HG03064 (cell line): ENCODE data around the gene FNTB.

ENCODE experiments used
- ATAC-seq: cut with Tn5 transposase; IDR thresholded peaks from one replicate; pipeline ENCODE4 v1.9.1; 2021; ENCODE audit warnings: low read depth; ENCODE audit not compliant: unreplicated experiment

FNTB gene

DNA sequence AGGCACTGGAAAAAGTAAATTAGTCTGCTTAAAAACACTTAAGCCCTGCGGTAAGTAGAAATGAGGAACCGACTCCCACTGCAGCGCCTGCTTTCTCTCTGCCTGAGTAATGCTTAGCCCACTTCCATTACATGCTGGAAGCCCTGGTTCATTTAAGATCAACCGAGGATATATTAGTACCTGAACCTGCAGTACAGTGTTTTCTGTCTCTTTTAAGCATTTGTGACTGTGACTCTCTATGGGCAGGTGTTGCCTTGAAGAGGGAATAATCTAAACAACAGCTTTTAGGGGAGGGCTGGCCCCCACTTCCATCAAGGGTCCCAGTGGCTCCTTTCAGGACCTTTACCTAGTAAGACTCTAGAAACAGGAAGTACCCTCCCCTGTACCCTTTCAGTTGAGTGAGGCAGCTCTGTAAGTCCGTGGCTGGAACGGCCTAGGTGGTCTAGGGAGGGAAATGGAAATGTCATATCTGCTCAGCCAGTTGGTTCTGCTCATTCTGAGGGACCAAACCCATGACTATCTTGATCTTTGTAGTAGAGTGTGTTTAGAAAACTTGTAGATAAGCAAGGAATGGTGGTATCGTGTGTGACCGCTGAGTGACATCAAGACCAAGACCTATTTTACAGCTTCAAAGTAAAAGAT lies 56.2 kb downstream of the FNTB start:
- ATAC-seq = no peak

DNA sequence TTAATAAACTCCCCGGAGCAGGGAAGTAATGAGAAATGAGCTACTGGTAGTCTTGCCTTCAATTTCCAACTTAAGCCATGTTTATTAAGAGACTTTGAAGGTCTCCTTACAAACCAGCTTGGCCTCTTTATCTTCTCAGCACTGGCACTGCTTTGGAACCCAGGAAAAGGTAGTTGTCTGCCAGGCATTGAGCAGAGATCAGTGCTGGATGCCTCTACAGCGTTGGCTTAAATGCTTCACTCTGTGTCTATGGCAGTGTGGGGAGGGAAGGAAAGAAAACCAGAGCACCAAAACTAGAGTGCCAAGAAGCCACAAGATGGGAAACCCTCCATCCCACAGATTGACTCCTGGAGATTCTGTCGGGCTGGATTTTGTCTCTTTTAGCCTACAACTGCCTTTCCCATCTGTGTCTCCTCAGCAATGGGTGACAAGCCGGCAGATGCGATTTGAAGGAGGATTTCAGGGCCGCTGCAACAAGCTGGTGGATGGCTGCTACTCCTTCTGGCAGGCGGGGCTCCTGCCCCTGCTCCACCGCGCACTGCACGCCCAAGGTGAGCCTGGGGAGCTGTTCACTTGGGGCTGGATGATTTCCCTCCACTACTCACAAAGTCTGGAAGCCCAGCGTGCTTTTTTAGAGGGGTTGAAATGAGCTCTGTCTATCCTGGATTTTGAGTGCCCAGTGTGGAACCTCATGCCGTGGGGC lies 57.3 kb downstream of the FNTB start:
- ATAC-seq = no peak

DNA sequence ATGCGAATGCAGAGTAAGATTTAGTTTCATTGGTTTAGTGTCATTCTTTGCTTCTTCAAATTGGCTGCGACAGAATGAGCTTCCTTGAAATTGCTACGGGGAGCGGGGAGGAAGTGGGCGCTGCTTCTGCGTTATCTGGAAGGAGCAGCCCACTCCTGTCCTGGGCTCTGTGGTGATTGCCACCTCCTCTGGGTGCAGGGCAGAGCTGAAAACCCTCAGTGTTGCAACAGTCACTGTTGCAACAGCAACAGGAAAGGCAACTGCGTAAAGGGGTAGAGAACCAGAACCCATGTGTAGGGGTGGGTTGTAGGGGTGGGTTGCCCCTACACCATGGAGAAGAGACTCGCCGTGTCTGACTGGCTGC lies 57.9 kb downstream of the FNTB start:
- ATAC-seq = no peak

DNA sequence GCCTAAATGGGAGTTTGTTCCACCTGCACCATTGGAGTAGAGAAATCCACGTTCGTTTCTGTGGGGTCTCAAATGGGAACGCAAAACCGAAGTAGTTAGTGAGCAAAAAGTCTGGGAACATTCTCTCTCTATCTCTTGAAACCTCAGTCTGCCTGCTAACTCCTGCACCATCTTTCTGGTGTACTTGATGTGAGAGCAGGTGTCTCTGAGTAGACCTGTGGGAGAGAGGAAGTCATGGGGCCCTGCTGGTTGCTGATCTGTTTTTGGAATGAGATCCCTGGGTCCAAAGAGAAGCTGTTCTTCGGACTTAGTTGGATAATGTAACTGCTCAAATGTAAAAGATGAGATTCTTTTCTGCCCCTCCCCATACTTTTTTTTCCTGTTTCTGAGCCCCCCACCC lies 58.3 kb downstream of the FNTB start:
- ATAC-seq = no peak

DNA sequence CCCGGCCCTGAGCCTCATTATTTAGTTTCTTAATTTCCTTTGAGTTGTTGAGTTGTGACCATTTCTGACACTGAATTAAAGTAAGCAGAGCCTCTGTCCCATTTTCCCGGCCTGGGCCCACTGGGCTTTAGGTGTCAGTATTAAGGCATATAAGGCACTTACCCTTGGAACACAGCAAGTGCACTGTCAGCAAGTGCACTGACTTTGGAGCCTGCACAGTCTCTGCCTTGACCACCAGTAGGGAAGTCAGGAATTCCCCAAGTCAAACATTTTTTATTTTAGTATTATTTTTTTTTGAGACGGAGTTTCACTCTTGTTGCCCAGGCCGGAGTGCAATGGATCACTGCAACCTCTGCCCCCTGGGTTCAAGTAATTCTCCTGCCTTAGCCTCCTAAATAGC lies 59.0 kb downstream of the FNTB start:
- no peak for ATAC-seq

DNA sequence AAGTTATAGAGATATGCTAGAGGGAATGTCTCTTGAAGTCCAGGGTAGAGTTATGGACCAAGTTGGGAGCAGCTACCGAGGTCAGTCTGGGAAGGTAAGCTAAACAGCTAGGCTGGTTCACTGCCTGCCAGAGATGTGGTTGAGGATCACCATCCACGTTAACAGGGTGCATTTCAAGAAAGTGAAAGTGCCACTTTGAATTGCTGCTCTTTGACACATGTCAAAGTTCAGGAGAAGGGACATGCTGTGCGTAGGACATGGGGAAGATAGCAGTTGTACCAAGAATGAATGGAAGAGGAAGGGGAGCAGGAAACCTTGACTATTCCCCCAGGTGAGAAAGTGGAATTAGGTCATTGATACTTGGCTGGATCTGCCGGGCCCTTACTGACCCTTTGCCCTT lies 66.1 kb downstream of the FNTB start:
- no peak for ATAC-seq

DNA sequence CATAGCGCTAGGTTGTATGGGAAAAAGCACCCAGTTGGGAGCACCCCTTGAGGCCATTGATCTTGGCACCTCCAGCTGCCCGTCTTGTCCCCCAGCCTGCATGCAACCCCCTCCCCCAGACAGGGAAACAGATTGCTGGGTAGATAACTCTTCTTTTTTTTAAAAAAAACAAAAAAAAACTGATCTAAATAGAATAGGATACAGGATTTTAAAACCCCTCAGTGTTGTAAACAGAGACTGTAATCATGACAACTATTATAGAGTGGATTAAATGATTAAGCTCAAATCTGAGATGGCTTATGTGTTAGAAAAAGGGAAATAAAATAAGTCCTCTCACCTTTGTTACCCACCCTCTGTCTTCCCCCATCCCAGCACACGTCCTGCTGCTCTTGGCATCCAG lies 66.8 kb downstream of the FNTB start:
- no peak for ATAC-seq

DNA sequence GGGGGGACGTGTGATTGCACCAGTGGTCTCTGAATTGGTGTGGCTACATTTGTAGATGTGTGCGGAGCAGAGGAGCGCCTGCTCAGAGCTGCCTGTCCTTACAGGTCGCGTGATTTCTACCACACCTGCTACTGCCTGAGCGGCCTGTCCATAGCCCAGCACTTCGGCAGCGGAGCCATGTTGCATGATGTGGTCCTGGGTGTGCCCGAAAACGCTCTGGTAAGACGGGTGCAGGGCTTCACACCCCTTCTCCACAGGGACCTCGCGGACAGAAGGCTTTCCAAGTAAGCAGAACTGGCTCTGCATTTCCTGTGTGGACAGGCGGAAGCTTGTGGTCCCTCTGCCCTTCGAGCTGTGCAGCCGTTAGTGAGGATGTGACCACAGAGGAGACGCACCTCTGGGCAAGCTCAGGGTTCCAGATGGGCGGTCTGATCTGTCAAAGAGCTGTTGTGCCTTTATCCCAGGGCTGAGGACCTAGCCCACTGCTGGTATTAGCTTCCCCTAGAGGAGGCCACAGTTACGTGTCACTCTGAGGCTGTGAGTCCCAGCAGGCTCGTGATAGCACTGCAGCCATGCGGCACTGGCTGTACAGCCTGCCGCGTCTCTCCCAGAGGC lies 67.9 kb downstream of the FNTB start:
- no peak for ATAC-seq

DNA sequence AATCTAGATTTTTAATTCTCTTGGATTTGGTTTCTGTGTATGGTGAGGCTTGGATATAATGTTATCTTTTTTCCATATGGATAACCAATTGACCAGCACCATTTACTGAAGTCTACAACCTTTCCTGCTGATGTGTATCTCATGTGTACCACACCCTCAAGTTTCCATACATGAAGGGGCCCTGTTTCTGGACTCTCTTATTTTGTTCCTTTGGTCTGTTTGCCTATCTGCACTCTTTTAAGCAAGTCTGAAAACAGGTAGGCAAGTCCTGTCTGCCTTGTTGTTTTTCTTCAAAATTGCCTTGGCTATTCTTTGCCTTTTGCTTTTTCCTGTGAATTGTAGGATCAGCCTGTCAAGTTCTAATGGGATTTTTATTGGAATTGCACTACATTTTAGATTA lies 71.0 kb downstream of the FNTB start:
- no peak for ATAC-seq

DNA sequence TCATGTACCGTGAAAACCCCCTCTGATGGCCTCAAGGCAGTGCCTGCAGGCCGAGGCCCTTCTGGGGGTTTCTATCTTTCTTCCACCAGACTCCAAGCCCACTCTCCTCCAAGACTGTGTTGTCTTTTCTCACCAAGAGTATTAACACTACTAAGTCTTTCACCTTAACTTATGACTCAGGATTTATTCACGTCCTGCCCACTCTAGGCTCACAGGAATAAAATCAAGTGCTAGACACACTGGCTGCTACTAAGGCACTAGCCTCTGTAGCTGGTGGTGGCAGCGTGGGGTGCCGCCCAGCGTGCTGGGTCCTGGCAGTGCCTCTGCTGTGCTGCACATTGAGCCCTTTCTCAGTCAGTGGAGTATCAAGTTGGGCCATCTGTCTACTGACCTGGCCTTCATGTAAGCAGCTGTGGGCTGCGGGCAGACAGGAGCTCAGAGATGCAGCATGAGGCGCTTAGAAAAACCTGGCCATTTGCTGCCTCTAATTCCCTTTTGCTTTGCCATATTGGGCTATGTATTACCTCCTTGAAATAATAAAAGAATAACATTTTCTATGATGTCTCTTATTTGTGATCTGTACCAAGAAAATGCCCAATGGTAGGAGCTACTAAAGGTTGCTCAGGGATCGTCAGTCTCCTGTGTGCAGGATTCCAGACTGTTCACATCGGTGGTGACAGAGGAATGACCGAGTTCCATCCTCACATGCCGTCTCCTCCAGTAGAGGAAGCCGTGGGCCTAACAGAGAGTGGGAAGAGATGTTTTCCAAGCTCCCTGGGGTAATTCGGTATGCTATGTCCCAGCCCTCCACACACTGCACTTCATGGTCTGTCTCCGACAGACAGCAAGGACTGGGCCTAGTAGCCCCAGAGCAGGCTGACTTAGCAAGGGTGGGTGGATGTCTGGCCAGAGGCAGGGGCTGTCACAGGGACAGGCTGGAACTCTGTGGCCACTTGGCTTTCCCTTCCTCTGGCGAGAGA lies 75.7 kb downstream of the FNTB start:
- no peak for ATAC-seq

DNA sequence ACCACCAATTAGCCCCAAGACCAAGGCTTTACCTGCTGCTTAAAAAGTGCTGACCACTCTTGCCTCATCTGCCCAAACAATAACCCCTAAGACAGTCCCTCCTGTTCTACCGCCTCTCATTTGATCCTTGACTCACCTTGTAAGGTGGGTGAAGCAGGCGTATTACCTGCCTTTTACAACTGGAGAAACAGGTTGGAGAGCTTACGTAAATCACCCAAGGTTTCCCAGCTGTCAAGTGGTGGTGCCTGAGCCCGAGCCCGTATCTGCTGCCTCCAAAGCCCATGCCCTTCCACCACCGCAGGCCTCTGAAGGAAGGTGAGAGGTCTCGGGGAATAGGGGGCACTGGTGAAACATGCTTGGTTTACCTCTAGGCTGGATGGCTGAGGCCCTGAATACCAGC lies 79.0 kb downstream of the FNTB start:
- ATAC-seq = no peak

DNA sequence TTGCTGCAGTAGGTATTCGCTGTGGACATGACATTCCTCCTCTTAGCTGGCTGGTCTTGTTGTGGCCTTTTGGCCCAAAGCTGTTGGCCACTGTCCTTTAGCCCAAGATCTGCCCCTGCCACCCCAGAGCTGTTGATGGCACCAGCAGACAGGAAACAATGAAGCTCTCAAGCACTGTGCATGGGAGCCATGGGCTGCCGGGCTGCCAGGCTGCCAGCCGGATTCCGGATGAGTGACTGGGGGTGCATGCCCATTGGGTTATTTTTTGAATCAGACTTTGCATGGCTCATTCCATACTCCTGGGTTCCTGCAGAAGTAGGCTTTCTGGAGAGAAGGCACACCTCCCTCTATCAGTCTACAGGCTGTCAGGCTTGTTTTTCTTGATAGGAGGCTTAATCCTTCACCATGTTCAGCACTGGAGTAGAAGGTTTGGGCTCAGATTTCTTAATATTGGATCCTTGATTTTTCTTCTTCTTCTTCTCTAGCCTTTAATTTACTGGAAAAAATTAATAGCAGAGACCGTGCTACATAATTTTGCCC lies 83.2 kb downstream of the FNTB start:
- ATAC-seq = no peak

DNA sequence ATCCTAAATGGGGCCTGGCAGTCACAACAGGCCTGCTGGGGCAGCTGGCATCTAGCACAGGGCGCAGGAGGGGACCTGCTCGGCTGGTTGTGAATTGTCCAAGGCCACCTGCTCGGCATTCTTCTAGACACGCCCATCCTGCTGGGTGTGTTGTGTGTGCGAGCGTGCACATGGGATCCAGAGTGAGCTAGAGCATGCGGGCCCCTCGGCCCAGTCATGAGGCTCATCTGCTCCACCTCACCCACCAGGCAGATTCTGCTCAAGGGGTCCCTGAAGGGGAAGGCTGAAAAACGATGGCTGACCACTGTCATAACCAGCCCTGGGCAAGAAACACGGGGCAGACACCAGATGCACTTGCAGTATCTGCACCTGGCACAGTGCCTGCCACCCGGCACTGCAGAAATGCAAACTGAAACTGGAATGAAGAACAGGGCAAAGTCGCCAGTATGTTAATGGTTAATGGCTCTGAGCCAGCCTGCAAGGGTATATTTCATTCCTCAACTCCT lies 83.8 kb downstream of the FNTB start:
- no peak for ATAC-seq

DNA sequence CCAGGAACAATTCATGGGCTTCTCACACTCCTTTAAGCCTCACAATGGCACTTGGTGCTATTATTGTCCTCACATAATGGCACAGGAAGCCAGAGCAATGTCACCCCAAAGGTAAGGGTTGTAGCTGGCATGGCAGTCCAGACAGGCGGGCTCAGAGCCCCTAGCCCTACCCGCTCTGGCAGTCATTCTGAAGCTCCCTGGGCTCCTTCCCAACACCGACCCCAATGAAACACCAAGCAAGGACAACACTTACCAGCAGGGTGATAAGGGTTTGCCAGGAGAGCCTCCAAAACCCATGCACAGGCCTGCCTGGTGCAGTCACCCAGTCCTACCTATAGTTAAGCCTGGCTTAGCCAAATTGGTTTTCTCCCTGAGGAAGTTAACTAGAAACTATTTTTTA lies 84.8 kb downstream of the FNTB start:
- no peak for ATAC-seq

DNA sequence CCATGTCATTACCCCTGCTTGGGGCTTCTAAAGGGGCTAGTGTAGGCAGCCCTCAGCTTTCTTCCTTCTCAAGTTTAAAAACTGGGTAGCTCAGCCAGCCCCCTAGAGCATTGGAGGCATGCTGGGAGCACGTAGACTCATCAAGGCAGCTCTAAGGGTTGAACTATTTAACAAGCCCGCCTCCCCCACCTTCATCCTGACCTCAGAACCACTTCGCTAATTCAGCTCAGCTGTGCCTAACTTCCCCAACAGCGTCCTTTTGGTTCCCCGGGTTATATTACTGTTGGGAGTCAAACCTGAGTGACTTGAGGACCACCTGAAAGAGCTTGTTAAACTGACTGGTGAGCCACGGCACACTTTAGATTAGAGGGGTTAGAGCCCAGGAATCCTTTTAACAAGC lies 85.6 kb downstream of the FNTB start:
- no peak for ATAC-seq

DNA sequence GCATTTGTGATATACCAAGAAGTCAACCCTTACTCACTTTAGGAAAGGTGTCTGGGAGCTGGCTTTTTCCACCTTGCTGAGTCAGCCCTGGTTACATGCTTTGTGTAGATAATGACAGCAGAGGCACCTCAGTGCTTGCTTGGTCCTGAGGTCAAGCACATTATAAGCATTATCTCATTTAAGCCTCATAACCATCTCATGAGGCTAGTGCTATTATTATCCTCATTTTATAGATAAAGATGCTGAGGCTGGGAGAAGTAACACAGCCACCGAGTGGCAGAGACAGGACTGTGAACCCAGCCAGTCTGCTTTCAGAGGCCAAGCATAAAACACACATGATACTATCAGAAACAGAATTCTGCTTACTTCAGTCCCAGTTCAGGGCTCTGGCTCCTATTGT lies 86.2 kb downstream of the FNTB start:
- no peak for ATAC-seq

DNA sequence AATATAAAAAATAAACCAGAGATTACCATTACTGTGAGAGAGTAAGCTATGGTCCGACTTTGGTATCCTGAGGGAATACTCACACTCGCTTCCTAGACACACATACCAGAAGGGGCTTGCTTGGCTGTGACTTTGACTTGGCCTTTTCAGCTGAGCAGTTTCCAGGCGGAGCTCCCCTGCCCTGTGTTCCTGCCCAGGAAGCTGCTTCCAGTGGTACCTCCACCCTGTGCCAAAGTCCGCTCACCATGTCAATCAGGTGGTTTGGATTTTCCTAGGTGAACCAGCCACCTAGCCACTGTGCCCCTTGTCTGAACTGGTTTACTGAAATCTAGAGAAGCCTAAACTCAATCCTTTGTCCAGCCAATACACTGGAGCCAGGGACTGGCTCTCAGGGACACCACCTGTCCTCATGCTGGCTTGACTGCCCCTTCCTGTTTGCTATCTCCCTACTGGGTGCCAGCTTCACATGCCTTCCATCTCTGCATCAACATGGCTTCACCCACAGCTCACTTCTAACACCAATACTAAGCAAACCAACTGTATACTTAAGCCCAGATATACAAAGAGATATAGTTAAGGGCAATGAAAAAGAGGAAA lies 87.0 kb downstream of the FNTB start:
- ATAC-seq = no peak

DNA sequence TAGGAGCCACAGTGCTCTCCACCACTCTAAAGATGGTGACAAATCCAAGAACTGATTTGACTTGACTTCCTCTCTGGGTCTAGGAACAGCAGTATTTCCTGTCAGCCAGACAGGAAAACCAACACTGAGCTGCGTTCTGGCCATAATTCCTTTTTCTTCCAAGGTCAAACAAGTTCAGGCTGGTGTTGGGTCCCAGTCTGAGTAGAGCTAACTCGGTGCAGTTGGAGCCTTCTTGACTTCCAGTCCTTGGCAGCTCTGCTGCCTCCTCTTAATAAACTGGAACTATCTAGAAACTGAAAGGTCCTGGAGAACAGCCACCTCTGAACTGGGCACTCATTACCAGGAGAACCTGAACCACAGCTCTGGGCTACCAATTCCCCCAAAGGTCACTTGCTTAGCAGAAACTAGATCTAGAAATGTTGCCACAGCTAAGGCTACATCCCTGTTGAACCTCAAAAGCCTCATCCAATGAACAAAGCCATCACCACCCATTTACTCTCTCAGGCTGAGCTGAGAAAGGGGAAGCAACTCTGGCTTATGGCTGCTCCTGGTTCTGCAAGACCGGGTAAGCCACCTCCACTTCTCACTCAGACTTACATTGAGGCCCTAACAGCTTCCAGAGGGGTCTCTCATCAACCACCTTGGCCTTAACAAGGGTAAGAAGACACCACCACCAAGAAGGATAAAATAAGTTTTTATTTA lies 87.9 kb downstream of the FNTB start:
- ATAC-seq = no peak

DNA sequence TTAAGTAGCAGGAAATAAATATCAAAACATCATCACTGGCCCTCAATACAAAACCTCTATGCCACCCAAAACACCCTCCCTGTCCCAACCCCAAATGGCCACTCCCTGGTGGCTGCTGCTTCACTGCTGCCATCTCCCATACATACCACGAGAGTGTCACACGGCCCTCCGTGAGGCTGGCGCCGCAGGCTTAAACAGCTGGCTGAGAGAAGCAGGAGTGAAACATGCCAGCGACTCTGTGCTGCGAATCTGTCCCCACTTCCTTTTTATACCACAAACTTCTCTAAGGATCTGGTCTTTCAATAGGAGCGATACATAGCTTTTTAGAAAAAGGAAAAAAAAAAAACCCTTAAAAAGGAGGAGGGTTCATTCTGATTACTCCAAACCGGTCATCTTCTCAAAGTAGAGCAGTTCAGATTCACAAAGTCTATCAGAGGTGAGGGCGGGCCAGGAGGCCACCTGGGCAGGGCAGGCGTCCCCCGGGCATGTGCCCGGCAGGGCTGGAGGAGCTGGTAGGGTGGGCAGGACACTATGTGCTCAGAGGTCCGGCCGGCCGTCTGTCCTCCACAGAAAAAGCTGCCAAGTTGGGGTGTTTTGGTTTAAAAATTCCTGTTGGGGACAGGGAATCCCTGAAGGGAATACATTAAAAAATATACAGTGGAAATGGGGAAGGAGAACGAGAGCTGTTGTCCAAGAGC lies 89.1 kb downstream of the FNTB start:
- no peak for ATAC-seq
